Measurements from ENCODE around the gene UROC1. TPM values are rescaled to one million over a fixed set of nuclear protein-coding genes. Genes with fewer than 3 reads are reported as not detected.

UROC1 gene
- total RNA-seq, 1 experiment from 2014 or later = not detected

- Histone ChIP-seq H3K27me3 (ENCODE audit: insufficient read depth, low read length) (no peaks in the 10 kb centered on the region), H3K4me2 (ENCODE audit: low read length) (no peak overlapping the region), H3K27ac (ENCODE audit: low read depth, low read length) (no peak overlapping the region), H3K79me2 (ENCODE audit: insufficient read depth, low read length) (no peaks in the 10 kb centered on the region), H4K20me1 (ENCODE audit: insufficient read depth) (no peaks in the 10 kb centered on the region), H3K9ac (ENCODE audit: low read length) (no peak overlapping the region), H3K4me1 (ENCODE audit: control insufficient read depth in 1 of 2, insufficient read depth in 2 of 2, low read length in 2 of 2) (peaks cover 0 to 7% of the 10 kb centered on the region in 2 experiments; a peak in 1 of 4 replicates), H3K9me2 (ENCODE audit: insufficient read depth) (no peaks in the 10 kb centered on the region), H3K36me3 (ENCODE audit: control insufficient read depth in 1 of 2, insufficient read depth in 2 of 2, low read length in 2 of 2) (peaks cover 0 to 5% of the 10 kb centered on the region in 2 experiments; a peak in 2 of 4 replicates), H3K4me3 (replicated peaks in 1 of 2; ENCODE audit: low read depth in 1 of 2, low read length in 2 of 2) (no peak overlapping the region), H3K9me3 (ENCODE audit: control insufficient read depth in 1 of 2, insufficient read depth in 1 of 2, low read depth in 1 of 2, low read length in 2 of 2) (no peaks in the 10 kb centered on the region), H2AFZ (ENCODE audit: low read depth, low read length, poor library complexity, severe bottlenecking) (no peak overlapping the region)
- ChIA-PET CTCF (no interaction called here), RAD21 (ENCODE audit: low non-redundant PET in 1 of 2, low total read pairs in 2 of 2, uncharacterized antibody in 2 of 2, unreplicated experiment in 2 of 2) (no interaction called here), POLR2A (no interaction called here)
- DNase-seq (ENCODE audit: low read depth, low spot score) (no peak), ATAC-seq (no peak)
- TF ChIP-seq SRF (IDR thresholded peaks at IDR 0.05; ENCODE audit: low read depth) = no peak
- intact Hi-C loops (cut with micrococcal nuclease) = no loop called here
- BruUV-seq (replicated peaks) = no TSS peak
Observed at GRCh38 chr3:126435456-126436315, 81.9 kb downstream of the UROC1 start.

- Histone ChIP-seq H2AFZ (ENCODE audit: low read depth, low read length, poor library complexity, severe bottlenecking) (no peak overlapping the region), H3K79me2 (ENCODE audit: insufficient read depth, low read length) (no peaks in the 10 kb centered on the region), H3K9me3 (ENCODE audit: control insufficient read depth in 1 of 2, insufficient read depth in 1 of 2, low read depth in 1 of 2, low read length in 2 of 2) (no peaks in the 10 kb centered on the region), H3K4me3 (replicated peaks in 1 of 2; ENCODE audit: low read depth in 1 of 2, low read length in 2 of 2) (no peak overlapping the region), H4K20me1 (ENCODE audit: insufficient read depth) (no peaks in the 10 kb centered on the region), H3K27ac (ENCODE audit: low read depth, low read length) (no peak overlapping the region), H3K4me2 (ENCODE audit: low read length) (no peak overlapping the region), H3K27me3 (ENCODE audit: insufficient read depth, low read length) (no peaks in the 10 kb centered on the region), H3K9ac (ENCODE audit: low read length) (no peak overlapping the region), H3K9me2 (ENCODE audit: insufficient read depth) (no peaks in the 10 kb centered on the region), H3K36me3 (ENCODE audit: control insufficient read depth in 1 of 2, insufficient read depth in 2 of 2, low read length in 2 of 2) (peaks cover 0 to 5% of the 10 kb centered on the region in 2 experiments; a peak in 2 of 4 replicates), H3K4me1 (ENCODE audit: control insufficient read depth in 1 of 2, insufficient read depth in 2 of 2, low read length in 2 of 2) (peaks cover 0 to 7% of the 10 kb centered on the region in 2 experiments; a peak in 1 of 4 replicates)
- ChIA-PET CTCF (no interaction called here), POLR2A (no interaction called here), RAD21 (ENCODE audit: low non-redundant PET in 1 of 2, low total read pairs in 2 of 2, uncharacterized antibody in 2 of 2, unreplicated experiment in 2 of 2) (no interaction called here)
- no peak for ATAC-seq
- TF ChIP-seq ZNF274 (IDR thresholded peaks at IDR 0.05; ENCODE audit: low read depth, low read length) (no peak), POLR2A (IDR thresholded peaks at IDR 0.05; ENCODE audit: borderline replicate concordance, extremely low read depth, insufficient read depth, insufficient read length) (no peak), TCF7L2 (IDR thresholded peaks at IDR 0.05; ENCODE audit: borderline replicate concordance, extremely low read depth, insufficient read depth, insufficient read length) (no peak), SIN3A (IDR thresholded peaks at IDR 0.05; ENCODE audit: low read depth) (no peak), YY1 (IDR thresholded peaks at IDR 0.05; ENCODE audit: extremely low read depth, insufficient replicate concordance, low read depth, low read length) (no peak), REST (IDR thresholded peaks at IDR 0.05; ENCODE audit: low read depth) (no peak)
- DNase-seq (ENCODE audit: low read depth, low spot score) = no peak
- intact Hi-C loops (cut with micrococcal nuclease) = no loop called here
- BruUV-seq (replicated peaks) = no TSS peak
Observed at GRCh38 chr3:126434931-126435411, 82.6 kb downstream of the UROC1 start.

All from HCT116 (cell line).